ENCODE results near the gene MYO5C.
"Not testable (repeated sequence)": the region's sequence is repeated elsewhere in the genome, so short reads cannot be mapped to it uniquely, and the experiment has no call there.

Gene MYO5C

DNA sequence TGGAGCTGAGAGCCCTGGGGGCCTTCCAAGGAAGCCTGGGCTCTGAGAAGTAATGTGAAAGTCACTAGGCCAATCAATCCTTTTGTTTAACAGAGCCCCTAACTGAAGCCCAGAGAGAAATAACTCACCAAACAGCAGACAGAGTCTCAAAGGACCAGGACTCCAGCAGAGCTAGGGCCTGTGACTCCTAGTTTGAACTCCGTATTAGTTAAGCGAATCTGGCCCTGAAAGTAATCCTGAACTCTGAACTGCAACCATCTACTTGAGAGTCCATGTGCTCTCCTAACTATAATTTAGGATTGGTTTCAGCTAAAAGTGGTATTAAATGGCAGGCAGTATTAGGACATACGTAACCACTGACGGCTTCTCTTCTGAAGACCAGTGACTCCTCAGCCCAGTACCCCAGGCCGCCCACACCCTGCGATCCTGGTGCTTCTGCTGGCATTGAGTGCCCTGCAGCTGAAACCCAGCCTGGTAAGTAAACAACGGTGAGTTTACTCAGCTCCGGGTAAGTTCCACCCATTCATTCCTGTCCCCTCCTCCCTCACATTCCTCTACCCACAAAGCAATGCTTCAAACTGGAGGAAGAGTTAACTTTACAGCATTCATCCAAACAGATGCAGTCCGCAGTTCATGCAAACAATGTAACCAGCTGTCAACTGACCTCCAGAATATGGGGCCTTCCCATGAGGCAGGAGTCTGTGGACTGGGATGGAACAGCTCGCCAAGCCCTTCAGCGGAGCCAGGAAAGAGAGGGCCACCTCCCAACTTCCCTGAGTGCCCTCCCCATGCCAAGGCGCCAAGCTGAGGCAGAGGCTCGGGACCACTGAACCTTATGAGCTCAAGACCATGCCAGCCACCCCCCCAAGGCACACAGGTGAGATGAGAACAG lies 7.3 kb downstream of the MYO5C start:
- no peak for DNase-seq (ENCODE audit: low read depth)
- H3K4me3 ChIP-seq (ENCODE audit: low read length): no peak overlapping the region
- TF ChIP-seq, protein P1, sequence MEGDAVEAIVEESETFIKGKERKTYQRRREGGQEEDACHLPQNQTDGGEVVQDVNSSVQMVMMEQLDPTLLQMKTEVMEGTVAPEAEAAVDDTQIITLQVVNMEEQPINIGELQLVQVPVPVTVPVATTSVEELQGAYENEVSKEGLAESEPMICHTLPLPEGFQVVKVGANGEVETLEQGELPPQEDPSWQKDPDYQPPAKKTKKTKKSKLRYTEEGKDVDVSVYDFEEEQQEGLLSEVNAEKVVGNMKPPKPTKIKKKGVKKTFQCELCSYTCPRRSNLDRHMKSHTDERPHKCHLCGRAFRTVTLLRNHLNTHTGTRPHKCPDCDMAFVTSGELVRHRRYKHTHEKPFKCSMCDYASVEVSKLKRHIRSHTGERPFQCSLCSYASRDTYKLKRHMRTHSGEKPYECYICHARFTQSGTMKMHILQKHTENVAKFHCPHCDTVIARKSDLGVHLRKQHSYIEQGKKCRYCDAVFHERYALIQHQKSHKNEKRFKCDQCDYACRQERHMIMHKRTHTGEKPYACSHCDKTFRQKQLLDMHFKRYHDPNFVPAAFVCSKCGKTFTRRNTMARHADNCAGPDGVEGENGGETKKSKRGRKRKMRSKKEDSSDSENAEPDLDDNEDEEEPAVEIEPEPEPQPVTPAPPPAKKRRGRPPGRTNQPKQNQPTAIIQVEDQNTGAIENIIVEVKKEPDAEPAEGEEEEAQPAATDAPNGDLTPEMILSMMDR (conservative IDR thresholded peaks at IDR 0.05; ENCODE audit: low read depth, low read length): no peak

DNA sequence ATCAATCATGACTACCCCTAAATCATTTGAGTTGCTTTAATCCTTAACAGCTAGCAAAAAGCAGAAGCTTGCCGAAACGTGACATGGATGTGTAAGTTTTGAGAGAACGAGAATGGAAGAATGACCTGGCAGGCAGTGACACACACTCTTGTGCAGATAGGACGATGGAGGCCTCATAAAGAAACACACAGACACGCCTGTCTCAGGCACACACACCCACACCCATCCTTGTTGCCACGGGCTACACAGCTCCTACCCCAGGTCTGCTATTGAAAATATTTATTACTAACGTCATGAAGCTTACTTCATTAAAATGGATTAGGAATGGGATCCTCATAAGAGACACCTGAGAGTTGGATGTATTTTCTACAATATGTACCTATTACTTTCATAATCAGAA lies 8.5 kb downstream of the MYO5C start:
- no peak for DNase-seq (ENCODE audit: low read depth)
- TF ChIP-seq, protein P1 (conservative IDR thresholded peaks at IDR 0.05; ENCODE audit: low read depth, low read length): no peak
- H3K4me3 ChIP-seq (ENCODE audit: low read length): no peak overlapping the region

DNA sequence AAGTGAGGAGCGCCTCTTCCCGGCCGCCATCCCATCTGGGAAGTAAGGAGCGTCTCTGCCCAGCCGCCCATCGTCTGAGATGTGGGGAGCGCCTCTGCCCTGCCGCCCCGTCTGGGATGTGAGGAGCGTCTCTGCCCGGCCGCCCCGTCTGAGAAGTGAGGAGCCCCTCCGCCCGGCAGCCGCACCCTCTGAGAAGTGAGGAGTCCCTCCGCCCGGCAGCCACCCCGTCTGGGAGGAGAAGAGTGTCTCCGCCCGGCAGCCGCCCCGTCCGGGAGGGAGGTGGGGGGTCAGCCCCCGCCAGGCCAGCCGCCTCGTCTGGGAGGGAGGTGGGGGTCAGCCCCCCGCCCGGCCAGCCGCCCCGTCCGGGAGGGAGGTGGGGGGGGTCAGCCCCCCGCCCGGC lies 9.7 kb downstream of the MYO5C start:
- not testable (repeated sequence) for H3K4me3 ChIP-seq (ENCODE audit: low read length); DNase-seq (ENCODE audit: low read depth)

DNA sequence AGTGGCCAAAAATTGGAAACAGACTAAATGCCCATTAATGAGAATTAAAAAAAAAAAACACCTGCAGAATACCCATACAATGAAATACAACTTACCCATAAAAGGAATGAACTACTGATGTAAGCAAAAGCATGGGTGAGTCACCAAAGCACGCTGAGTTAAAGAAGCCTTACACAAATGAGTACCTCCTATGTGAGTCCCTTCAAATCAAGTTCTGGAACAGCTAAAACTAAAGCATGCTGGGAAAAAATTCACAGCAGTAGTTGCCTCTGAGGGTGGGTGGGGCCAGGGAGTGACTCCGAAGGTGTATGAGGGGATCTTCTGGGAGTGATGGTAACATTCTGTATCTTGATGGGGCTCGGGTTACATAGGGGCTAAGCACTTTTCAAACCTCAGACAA lies 11.4 kb downstream of the MYO5C start:
- TF ChIP-seq, protein P1 (conservative IDR thresholded peaks at IDR 0.05; ENCODE audit: low read depth, low read length): no peak
- peak; percentile 55 for DNase-seq (ENCODE audit: low read depth)
- H3K4me3 ChIP-seq (ENCODE audit: low read length): no peak overlapping the region

DNA sequence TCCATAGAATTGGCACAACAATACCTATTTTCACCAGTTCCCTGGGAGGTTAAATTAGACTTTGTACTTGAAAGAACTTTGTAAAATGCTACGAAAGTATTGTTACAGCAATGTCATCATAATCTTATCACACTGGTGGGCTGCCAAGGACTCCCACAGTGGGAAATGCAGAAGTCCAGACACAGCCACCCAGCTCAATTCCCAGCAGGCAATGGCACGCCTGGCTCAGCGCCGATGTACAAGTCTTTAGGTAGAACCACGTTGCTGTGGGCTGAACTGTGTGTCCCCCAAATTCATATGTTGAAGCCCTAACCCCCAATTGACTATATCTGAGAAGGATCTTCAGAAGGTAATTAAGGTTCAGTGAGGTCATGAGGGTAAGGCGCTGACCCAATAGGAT lies 12.3 kb downstream of the MYO5C start:
- DNase-seq (ENCODE audit: low read depth): no peak
- TF ChIP-seq, protein P1 (conservative IDR thresholded peaks at IDR 0.05; ENCODE audit: low read depth, low read length): no peak
- H3K4me3 ChIP-seq (ENCODE audit: low read length): no peak overlapping the region

DNA sequence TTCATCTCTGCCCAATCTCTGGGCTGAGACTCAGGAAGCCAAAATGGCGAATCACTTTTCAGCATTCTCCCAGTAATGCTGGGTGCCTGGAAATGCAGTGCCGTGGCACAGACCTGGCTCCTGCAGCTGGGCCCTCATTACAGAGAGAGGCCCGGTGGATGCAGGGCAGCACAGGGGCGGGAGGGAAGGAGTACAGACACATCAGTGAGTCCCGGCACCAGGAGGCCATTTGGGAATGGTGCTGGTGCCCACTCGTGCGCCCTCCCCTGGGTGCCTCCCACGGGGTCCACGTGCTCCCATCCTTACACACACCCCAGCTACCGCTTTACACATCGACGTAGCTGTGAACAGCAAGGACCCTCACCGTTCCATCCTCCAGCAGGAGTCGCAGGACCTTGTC lies 13.2 kb downstream of the MYO5C start:
- TF ChIP-seq, protein P1 (conservative IDR thresholded peaks at IDR 0.05; ENCODE audit: low read depth, low read length): no peak
- no peak overlapping the region for H3K4me3 ChIP-seq (ENCODE audit: low read length)
- no peak for DNase-seq (ENCODE audit: low read depth)

DNA sequence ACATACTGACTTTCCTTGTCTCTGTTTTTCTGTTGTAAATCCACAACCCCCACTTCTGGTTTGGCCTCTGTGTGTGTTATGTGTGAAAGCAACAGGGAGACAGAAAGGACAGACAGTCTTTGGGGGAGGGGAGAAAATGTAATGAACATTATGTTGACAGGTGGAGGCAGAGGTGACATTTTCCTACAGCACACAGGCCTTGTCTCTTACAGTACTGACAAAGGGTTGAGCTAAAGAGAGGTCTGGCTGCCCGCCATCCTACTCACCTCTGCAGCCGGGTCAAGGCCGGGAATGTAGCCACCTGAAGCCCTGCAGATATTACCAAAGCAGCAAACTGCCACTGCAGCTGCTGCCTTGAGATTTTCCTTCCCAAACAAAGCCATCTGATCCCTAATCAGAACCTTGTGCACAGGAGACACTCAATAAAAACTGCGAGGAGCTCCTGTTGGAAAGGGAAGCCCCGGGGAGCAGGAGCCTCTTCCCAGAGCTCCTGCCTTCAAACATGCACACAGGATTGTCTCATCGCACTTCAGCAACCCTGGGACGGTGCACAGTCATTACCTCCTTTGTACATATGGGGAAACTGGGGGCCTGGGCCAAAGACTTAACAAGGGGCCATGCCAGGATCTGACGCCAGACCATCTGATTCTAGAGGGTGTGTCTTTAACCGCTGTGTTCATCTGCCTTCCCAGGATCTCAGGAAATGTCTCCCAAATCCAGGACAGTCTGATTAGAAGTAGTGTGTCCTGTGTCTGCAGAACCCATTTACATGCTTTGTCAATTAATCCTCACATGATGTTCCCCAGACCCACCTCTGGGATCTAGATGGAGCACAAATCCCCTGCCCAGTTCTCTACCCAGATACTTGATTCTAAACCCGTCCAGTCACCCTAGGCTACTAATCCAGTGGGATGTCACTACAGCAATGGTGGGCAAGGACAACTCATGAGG lies 14.2 kb downstream of the MYO5C start:
- TF ChIP-seq, protein P1 (conservative IDR thresholded peaks at IDR 0.05; ENCODE audit: low read depth, low read length): no peak
- DNase-seq (ENCODE audit: low read depth): no peak
- no peak overlapping the region for H3K4me3 ChIP-seq (ENCODE audit: low read length)

Measured in retinal pigment epithelial cell (primary cell).